Trophoblast cell (in vitro differentiated cells and primary cell): ENCODE measurements around the gene NXPE4.
A peak's percentile ranks its signal among the peaks of the same experiment; 100 is the strongest.
"Not testable (repeated sequence)": the region's sequence is repeated elsewhere in the genome, so short reads cannot be mapped to it uniquely, and the experiment has no call there.

Experiments
- DNase-seq, 2 donors: peaks; one replicate each; pipeline ENCODE4 v3.0.0-alpha.2; 2016
- H2AFZ ChIP-seq: 2 replicates; pipeline ENCODE4 v1.6.1; 2013; ENCODE audit warnings: low read length, moderate library complexity, mild to moderate bottlenecking; ENCODE audit not compliant: insufficient read depth, poor library complexity
- H2AK5ac ChIP-seq: 2 replicates; pipeline ENCODE4 v1.6.1; 2013; ENCODE audit warnings: mild to moderate bottlenecking, low read length
- H2BK120ac ChIP-seq: 2 replicates; pipeline ENCODE4 v1.6.1; 2013; ENCODE audit warnings: low read length, mild to moderate bottlenecking, moderate library complexity; ENCODE audit not compliant: insufficient read depth, poor library complexity
- H2BK12ac ChIP-seq: 2 replicates; pipeline ENCODE4 v1.6.1; 2013; ENCODE audit warnings: mild to moderate bottlenecking, low read length, moderate library complexity
- H2BK5ac ChIP-seq: 2 replicates; pipeline ENCODE4 v1.6.1; 2013; ENCODE audit warnings: low read length, low read depth, moderate library complexity, mild to moderate bottlenecking; ENCODE audit not compliant: poor library complexity
- H3K14ac ChIP-seq: 2 replicates; pipeline ENCODE4 v1.6.1; 2013; ENCODE audit warnings: mild to moderate bottlenecking, low read length
- H3K18ac ChIP-seq: 2 replicates; pipeline ENCODE4 v1.6.1; 2013; ENCODE audit warnings: mild to moderate bottlenecking, low read length
- H3K23ac ChIP-seq: 2 replicates; pipeline ENCODE4 v1.6.1; 2013; ENCODE audit warnings: low read length
- H3K27ac ChIP-seq: 2 replicates; pipeline ENCODE4 v1.5.1; 2013; ENCODE audit warnings: low read depth, mild to moderate bottlenecking, inconsistent platforms, low read length, moderate library complexity
- H3K27me3 ChIP-seq: 2 replicates; pipeline ENCODE4 v1.6.1; 2013; ENCODE audit warnings: inconsistent platforms, mild to moderate bottlenecking, low read length, moderate library complexity; ENCODE audit not compliant: insufficient read depth
- H3K36me3 ChIP-seq, 2 experiments: 1 replicate in 1 of 2; 2 replicates in 1 of 2; pipeline ENCODE4 v1.6.1; 2013; ENCODE audit warnings: low read length in 2 of 2, mild to moderate bottlenecking in 2 of 2, moderate library complexity in 1 of 2; ENCODE audit not compliant: insufficient read depth in 2 of 2, control insufficient read depth in 1 of 2
- H3K4ac ChIP-seq: 2 replicates; pipeline ENCODE4 v1.6.1; 2013; ENCODE audit warnings: low read depth, mild to moderate bottlenecking, low read length, moderate library complexity
- H3K4me1 ChIP-seq, 2 experiments: 1 replicate in 1 of 2; 2 replicates in 1 of 2; pipeline ENCODE4 v1.6.1; 2013; ENCODE audit warnings: low read length in 2 of 2, mild to moderate bottlenecking in 2 of 2, moderate library complexity in 1 of 2; ENCODE audit not compliant: insufficient read depth in 2 of 2, control insufficient read depth in 1 of 2
- H3K4me2 ChIP-seq: 2 replicates; pipeline ENCODE4 v1.6.1; 2013; ENCODE audit warnings: inconsistent platforms, mild to moderate bottlenecking, low read length, moderate library complexity
- H3K4me3 ChIP-seq: 2 replicates; pipeline ENCODE4 v1.5.1; 2013; ENCODE audit warnings: mild to moderate bottlenecking, low read depth, low read length, inconsistent platforms
- H3K79me1 ChIP-seq: one replicate; pipeline ENCODE4 v1.6.1; 2013; ENCODE audit warnings: low read length
- H3K79me2 ChIP-seq: 2 replicates; pipeline ENCODE4 v1.6.1; 2013; ENCODE audit warnings: low read length, mild to moderate bottlenecking; ENCODE audit not compliant: control insufficient read depth, insufficient read depth, poor library complexity
- H3K9ac ChIP-seq: 2 replicates; pipeline ENCODE4 v1.6.1; 2013; ENCODE audit warnings: mild to moderate bottlenecking, low read length
- H3K9me3 ChIP-seq: 2 replicates; pipeline ENCODE4 v1.6.1; 2013; ENCODE audit warnings: low read depth, mild to moderate bottlenecking, control low read depth, inconsistent platforms, low read length; ENCODE audit not compliant: insufficient read depth
- H4K12ac ChIP-seq: 2 replicates; pipeline ENCODE4 v1.6.1; 2013; ENCODE audit warnings: low read depth, mild to moderate bottlenecking, low read length, moderate library complexity
- H4K8ac ChIP-seq: 2 replicates; pipeline ENCODE4 v1.6.1; 2013; ENCODE audit warnings: low read depth, mild to moderate bottlenecking, low read length, moderate library complexity
- H4K91ac ChIP-seq: one replicate; pipeline ENCODE4 v1.6.1; 2013; ENCODE audit warnings: low read depth, mild to moderate bottlenecking, low read length, moderate library complexity
- WGBS: extraction: QIAGEN DNeasy Blood & Tissue Kit; methylation state at CpG from one replicate; pipeline ENCODE4 v1.1.7; 2013; ENCODE audit warnings: missing lambda C conversion rate; ENCODE audit not compliant: insufficient read length, insufficient coverage; ENCODE audit errors: extremely low coverage; 5-methylcytosine and 5-hydroxymethylcytosine counted together

Gene NXPE4

DNA sequence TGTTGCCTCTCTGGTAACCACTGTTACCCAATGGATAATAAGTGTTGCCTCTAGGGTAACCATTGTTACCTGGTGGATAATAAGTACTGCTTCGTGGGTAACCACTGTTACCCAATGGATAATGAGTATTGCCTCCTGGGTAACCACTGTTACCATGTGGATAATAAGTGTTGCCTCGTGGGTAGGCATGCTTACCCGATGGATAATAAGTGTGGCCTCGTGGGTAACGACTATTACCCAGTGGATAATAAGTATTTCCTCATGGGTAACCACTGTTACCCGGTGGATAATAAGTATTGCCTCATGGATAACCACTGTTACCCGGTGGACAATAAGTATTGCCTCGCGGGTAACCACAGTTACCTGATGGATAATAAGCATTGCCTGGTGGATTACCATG lies 13.8 kb upstream of the NXPE4 start:
- Histone ChIP-seq H3K79me1 (no peaks in the 10 kb centered on the region), H4K91ac (no peak overlapping the region), H3K27me3 (no peaks in the 10 kb centered on the region), H2AFZ (no peak overlapping the region), H4K8ac (no peak overlapping the region), H2BK12ac (no peak overlapping the region), H2BK5ac (no peak overlapping the region), H2BK120ac (no peak overlapping the region), H3K18ac (no peak overlapping the region), H3K23ac (no peak overlapping the region), H3K4ac (no peak overlapping the region), H3K36me3 (no peaks in the 10 kb centered on the region), H3K4me2 (no peak overlapping the region), H3K79me2 (no peaks in the 10 kb centered on the region), H3K4me3 (no peak overlapping the region), H3K9ac (no peak overlapping the region), H2AK5ac (no peak overlapping the region), H3K9me3 (peaks cover 1% of the 10 kb centered on the region), H3K4me1 (no peaks in the 10 kb centered on the region), H3K27ac (no peak overlapping the region), H4K12ac (no peak overlapping the region), H3K14ac (no peak overlapping the region)
- WGBS, result no CpG with 5 or more reads among the region's 9 CpGs
- DNase-seq, result no peak

- H3K79me2 ChIP-seq, H3K4me1 ChIP-seq, H3K36me3 ChIP-seq, H3K23ac ChIP-seq, H3K9me3 ChIP-seq, H3K4me3 ChIP-seq, H4K8ac ChIP-seq, H2AFZ ChIP-seq, H3K9ac ChIP-seq, H2BK12ac ChIP-seq, H2BK120ac ChIP-seq, H2BK5ac ChIP-seq, H3K27ac ChIP-seq, H3K4ac ChIP-seq, H3K79me1 ChIP-seq, H2AK5ac ChIP-seq, H4K91ac ChIP-seq, H3K27me3 ChIP-seq, H4K12ac ChIP-seq, H3K14ac ChIP-seq, H3K4me2 ChIP-seq, H3K18ac ChIP-seq, DNase-seq: not testable (repeated sequence)
- no CpG with 5 or more reads among the region's 9 CpGs for WGBS
Observed at GRCh38 chr11:114608605-114609004, 13.0 kb upstream of the NXPE4 start.

DNA sequence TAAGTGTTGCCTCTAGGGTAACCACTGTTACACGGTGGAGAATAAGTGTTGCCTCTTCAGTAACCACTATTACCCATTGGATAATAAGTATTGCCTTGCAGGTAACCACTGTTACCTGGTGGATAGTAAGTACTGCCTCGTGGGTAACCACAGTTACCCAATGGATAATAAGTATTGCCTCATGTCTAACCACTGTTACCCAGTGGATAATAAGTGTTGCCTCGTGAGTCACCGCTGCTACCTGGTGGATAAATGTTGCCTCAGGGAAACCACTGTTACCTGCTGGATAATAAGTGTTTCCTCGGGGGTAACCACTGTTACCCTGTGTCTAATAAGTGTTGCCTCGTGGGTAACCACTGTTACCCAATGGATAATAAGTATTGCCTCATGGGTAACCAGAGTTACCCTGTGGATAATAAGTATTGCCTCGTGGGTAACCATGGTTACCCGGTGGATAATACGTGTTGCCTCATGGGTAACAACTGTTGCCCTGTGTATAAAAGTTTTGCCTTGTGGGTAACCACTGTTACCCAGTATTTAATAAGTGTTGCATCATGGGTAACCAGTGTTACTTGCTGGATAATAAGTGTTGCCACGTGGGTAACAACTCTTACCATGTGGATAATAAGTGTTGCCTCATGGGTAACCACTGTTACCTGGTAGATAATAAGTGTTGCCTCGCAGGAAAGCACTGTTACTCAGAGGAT lies 12.3 kb upstream of the NXPE4 start:
- no peak overlapping the region for H3K9ac ChIP-seq
- peak; percentile 51 to 75 for DNase-seq
- no peaks in the 10 kb centered on the region for H3K9me3 ChIP-seq
- H2AFZ ChIP-seq, result no peak overlapping the region
- H3K36me3 ChIP-seq, result no peaks in the 10 kb centered on the region
- H3K27me3 ChIP-seq, result no peaks in the 10 kb centered on the region
- no peaks in the 10 kb centered on the region for H3K79me2 ChIP-seq
- no peak overlapping the region for H3K4me3 ChIP-seq
- H2AK5ac ChIP-seq, result no peak overlapping the region
- no peak overlapping the region for H2BK120ac ChIP-seq
- H3K14ac ChIP-seq, result no peak overlapping the region
- H3K4me2 ChIP-seq, result no peak overlapping the region
- H3K4ac ChIP-seq, result no peak overlapping the region
- no peak overlapping the region for H4K91ac ChIP-seq
- no peak overlapping the region for H3K27ac ChIP-seq
- no CpG with 5 or more reads among the region's 11 CpGs for WGBS
- H4K8ac ChIP-seq, result no peak overlapping the region
- no peaks in the 10 kb centered on the region for H3K4me1 ChIP-seq
- no peak overlapping the region for H4K12ac ChIP-seq
- H3K18ac ChIP-seq, result no peak overlapping the region
- no peak overlapping the region for H3K23ac ChIP-seq
- no peaks in the 10 kb centered on the region for H3K79me1 ChIP-seq
- no peak overlapping the region for H2BK5ac ChIP-seq
- H2BK12ac ChIP-seq, result no peak overlapping the region

DNA sequence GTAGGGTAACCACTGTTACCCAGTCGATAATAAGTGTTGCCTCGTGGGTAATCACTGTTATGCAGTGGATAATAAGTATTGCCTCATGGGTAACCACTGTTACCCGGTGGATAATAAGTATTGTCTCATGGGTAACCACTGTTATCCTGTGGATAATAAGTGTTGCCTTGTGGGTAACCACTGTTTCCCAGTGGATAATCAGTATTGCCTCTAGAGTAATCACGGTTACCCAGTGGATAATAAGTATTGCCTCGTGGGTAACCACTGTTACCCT lies 11.2 kb upstream of the NXPE4 start:
- not testable (repeated sequence) for H4K8ac ChIP-seq, DNase-seq
- WGBS, result no CpG with 5 or more reads among the region's 5 CpGs

More for the DNA sequence above, 11.2 kb upstream of the NXPE4 start:
- not testable (repeated sequence) for H3K27me3 ChIP-seq, H3K14ac ChIP-seq, H2BK12ac ChIP-seq, H3K4me2 ChIP-seq, H2AK5ac ChIP-seq, H3K79me2 ChIP-seq, H3K36me3 ChIP-seq, H3K18ac ChIP-seq, H3K79me1 ChIP-seq, H3K9me3 ChIP-seq, H2BK120ac ChIP-seq, H4K12ac ChIP-seq, H3K4me3 ChIP-seq, H3K27ac ChIP-seq, H2AFZ ChIP-seq, H4K91ac ChIP-seq, H3K4ac ChIP-seq, H2BK5ac ChIP-seq, H3K23ac ChIP-seq, H3K9ac ChIP-seq, H3K4me1 ChIP-seq
